ENCODE results near the gene YY1. TPM values are rescaled to one million over a fixed set of nuclear protein-coding genes. Genes with fewer than 3 reads are reported as not detected.
A peak's percentile ranks its signal among the peaks of the same experiment; 100 is the strongest.

The YY1 gene
- 10 to 100 TPM; 42.8 to 52.3 TPM for total RNA-seq

DNA sequence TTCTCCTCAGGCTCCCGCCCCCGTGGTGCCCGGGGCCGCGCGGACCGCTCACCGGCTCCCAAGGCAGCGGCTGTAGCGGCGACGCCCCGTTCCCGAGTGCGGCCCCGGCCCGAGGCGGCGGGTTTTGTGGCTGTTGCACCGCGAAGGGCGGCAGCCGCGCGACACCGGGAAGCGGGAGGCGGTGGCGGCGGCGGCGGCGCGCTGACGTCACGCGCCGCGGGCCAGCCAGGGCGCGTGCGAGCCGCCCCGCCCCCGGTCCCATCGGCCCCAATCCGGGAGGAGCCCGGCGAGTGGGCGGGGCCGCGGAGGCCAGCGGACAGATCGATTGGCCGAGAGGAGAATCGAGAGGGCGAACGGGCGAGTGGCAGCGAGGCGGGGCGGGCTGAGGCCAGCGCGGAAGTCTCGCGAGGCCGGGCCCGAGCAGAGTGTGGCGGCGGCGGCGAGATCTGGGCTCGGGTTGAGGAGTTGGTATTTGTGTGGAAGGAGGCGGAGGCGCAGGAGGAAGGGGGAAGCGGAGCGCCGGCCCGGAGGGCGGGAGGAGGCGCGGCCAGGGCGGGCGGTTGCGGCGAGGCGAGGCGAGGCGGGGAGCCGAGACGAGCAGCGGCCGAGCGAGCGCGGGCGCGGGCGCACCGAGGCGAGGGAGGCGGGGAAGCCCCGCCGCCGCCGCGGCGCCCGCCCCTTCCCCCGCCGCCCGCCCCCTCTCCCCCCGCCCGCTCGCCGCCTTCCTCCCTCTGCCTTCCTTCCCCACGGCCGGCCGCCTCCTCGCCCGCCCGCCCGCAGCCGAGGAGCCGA, at the start of gene YY1:
YY1 (plus strand) TSS at position 726 of the 792 bp plus-strand sequence. CDS start 101 bp downstream, outside the sequence.
- DNase-seq (ENCODE audit: low spot score): peak; percentile 92
- Histone ChIP-seq H3K36me3 (no peaks in the 10 kb centered on the region), H3K4me1 (ENCODE audit: control insufficient read depth in 1 of 2, low read depth in 2 of 2) (peaks cover 30 to 53% of the 10 kb centered on the region in 2 donors), H3K9me3 (no peaks in the 10 kb centered on the region), H3K4me3 (peak within 1 kb of the TSS; percentile 98), H3K27ac (peak within 1 kb of the TSS; percentile 95 to 99), H3K27me3 (replicated peaks; ENCODE audit: insufficient read depth) (no peaks in the 10 kb centered on the region)
- ATAC-seq (ENCODE audit: insufficient number of reproducible peaks, low FRiP score, low read depth): peak; percentile 90
- no peak for TF ChIP-seq CTCF (IDR thresholded peaks at IDR 0.05)

- H3K4me3 ChIP-seq: no peak overlapping the region
- no peaks in the 10 kb centered on the region for H3K27me3 ChIP-seq (replicated peaks; ENCODE audit: insufficient read depth)
- ATAC-seq (ENCODE audit: insufficient number of reproducible peaks, low FRiP score, low read depth): no peak
- H3K36me3 ChIP-seq: no peaks in the 10 kb centered on the region
- no peak for TF ChIP-seq CTCF (IDR thresholded peaks at IDR 0.05)
- no peak for DNase-seq (ENCODE audit: low spot score)
- H3K27ac ChIP-seq: no peak overlapping the region
- H3K9me3 ChIP-seq: no peaks in the 10 kb centered on the region
- peaks cover 10 to 17% of the 10 kb centered on the region in 2 donors for H3K4me1 ChIP-seq (ENCODE audit: control insufficient read depth in 1 of 2, low read depth in 2 of 2)
Observed at GRCh38 chr14:100190126-100190525, 48.8 kb upstream of the YY1 start.

DNA sequence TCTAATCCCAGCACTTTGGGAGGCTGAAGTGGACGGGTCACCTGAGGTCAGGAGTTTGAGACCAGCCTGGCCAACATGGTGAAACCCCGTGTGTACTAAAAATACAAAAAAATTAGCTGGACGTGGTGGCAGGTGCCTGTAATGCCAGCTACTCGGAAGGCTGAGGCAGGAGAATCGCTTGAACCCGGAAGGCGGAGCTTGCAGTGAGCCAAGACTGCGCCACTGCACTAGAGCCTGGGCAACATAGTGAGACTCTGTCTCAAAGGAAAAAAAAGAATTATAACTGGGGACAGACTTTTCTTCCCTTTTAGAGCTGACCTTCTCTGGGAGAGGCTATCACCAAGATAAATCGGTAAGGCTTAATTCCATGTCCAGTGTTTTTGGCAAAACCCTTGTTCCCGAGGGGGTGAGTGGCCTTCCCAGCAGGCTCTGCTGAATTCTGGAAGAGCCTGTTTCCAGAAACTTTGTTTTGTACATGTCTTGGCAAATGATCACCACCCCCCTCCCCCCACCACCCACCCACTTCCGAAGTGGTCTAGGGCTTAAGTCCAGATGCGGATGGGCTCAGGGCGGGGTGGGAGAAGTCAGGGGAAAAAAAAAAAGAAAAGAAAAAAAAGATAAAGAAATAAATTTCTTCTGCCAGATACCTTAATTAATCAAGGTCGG, 47.2 kb upstream of the YY1 start:
- no peaks in the 10 kb centered on the region for H3K36me3 ChIP-seq
- ATAC-seq (ENCODE audit: insufficient number of reproducible peaks, low FRiP score, low read depth) (no peak), DNase-seq (ENCODE audit: low spot score) (no peak)
- H3K9me3 ChIP-seq: no peaks in the 10 kb centered on the region
- TF ChIP-seq CTCF (IDR thresholded peaks at IDR 0.05): no peak
- peak overlapping the region; percentile 68 for H3K4me3 ChIP-seq
- peak overlapping the region; percentile 92 to 93 for H3K27ac ChIP-seq
- peaks cover 10 to 17% of the 10 kb centered on the region in 2 donors for H3K4me1 ChIP-seq (ENCODE audit: control insufficient read depth in 1 of 2, low read depth in 2 of 2)
- H3K27me3 ChIP-seq (replicated peaks; ENCODE audit: insufficient read depth): no peaks in the 10 kb centered on the region

DNA sequence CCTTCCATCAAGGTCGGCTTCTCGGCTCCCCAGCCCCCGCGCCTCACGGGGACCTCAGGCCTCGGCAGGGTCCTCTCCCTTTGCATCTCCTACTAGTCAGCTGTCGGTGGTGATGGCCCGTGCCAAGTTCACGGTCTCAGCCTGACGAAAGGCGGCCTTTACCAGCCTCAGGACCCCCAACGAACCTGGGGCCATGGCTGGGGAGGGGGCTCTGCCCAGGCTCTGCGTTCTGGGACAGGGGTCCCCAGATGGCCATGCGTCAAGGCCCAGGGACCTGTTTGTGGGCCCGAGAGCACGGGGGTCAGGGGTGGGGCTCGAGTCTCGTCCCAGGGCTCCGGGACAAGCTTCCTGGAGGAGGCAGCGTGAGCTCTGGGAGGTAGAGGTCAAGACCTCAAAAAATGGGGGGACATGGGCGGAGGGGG, 46.7 kb upstream of the YY1 start:
- Histone ChIP-seq H3K4me3 (peak overlapping the region; percentile 68), H3K36me3 (no peaks in the 10 kb centered on the region), H3K27me3 (replicated peaks; ENCODE audit: insufficient read depth) (no peaks in the 10 kb centered on the region), H3K4me1 (ENCODE audit: control insufficient read depth in 1 of 2, low read depth in 2 of 2) (peaks cover 10 to 17% of the 10 kb centered on the region in 2 donors), H3K9me3 (no peaks in the 10 kb centered on the region), H3K27ac (peak overlapping the region; percentile 92 to 93)
- ATAC-seq (ENCODE audit: insufficient number of reproducible peaks, low FRiP score, low read depth) (no peak), DNase-seq (ENCODE audit: low spot score) (no peak)
- no peak for TF ChIP-seq CTCF (IDR thresholded peaks at IDR 0.05)

DNA sequence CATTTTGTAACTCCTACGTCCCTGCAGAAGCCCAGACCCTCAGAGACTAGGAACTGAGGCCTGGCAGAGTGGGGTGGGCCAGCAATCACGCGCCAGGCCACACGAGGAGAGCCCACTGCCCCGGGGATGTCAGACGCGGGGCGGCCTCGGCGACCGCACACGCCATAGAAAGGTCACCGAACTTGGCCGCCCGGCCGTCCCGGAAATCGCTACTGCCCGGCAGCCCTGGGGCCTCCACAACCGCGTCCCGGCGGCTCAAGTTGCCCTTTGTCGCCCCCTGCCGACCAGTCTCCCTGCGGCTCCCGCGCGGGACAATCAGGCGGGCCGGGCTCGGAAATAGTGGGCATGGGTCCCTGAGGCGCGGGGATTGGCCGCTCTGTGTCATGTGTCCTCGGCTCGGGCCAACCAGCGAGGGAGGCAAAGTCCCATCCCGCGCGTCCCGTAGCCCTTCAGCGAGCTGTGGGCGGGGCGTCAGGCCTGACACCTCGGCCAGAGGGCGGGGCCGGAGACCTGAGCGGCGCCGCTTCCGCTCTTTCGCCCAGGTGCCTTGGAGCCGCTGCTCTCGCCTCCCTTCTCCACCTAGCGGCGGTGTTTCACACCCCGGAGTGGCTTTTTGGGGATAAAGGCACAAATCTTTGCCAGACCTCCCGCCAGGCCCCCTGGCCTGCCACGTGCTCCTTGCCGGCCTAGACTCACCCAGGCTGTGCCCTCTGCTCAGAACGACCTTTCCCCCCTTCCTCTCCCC, 46.1 kb upstream of the YY1 start:
- H3K9me3 ChIP-seq: no peaks in the 10 kb centered on the region
- peak overlapping the region; percentile 92 to 93 for H3K27ac ChIP-seq
- DNase-seq (ENCODE audit: low spot score) (peak; percentile 96), ATAC-seq (ENCODE audit: insufficient number of reproducible peaks, low FRiP score, low read depth) (peak; percentile 90)
- peak; percentile 92 for TF ChIP-seq CTCF (IDR thresholded peaks at IDR 0.05)
- no peaks in the 10 kb centered on the region for H3K36me3 ChIP-seq
- H3K4me3 ChIP-seq: peak overlapping the region; percentile 68
- no peaks in the 10 kb centered on the region for H3K27me3 ChIP-seq (replicated peaks; ENCODE audit: insufficient read depth)
- peaks cover 10 to 17% of the 10 kb centered on the region in 2 donors for H3K4me1 ChIP-seq (ENCODE audit: control insufficient read depth in 1 of 2, low read depth in 2 of 2)
